Sigmoid colon (tissue), 3 donors: ENCODE results near the gene P2RY8.

ENCODE experiments used
- POLR2A ChIP-seq, 2 donors: fragments of 450-650 bp; IDR thresholded peaks; one replicate each; pipeline ENCODE4 v1.6.1; 2016; ENCODE audit warnings: antibody characterized with exemption in 2 of 2, mild to moderate bottlenecking in 2 of 2, moderate library complexity in 2 of 2
- TF ChIP-seq, protein P1 (sequence below), 4 experiments: fragments of 450-650 bp in 3 of 4; fragments of 200-600 bp in 1 of 4; IDR thresholded peaks; one replicate each; pipeline ENCODE4 v1.5.1; 2016 to 2019; ENCODE audit warnings: antibody characterized with exemption in 4 of 4, mild to moderate bottlenecking in 3 of 4, moderate library complexity in 2 of 4

DNA sequence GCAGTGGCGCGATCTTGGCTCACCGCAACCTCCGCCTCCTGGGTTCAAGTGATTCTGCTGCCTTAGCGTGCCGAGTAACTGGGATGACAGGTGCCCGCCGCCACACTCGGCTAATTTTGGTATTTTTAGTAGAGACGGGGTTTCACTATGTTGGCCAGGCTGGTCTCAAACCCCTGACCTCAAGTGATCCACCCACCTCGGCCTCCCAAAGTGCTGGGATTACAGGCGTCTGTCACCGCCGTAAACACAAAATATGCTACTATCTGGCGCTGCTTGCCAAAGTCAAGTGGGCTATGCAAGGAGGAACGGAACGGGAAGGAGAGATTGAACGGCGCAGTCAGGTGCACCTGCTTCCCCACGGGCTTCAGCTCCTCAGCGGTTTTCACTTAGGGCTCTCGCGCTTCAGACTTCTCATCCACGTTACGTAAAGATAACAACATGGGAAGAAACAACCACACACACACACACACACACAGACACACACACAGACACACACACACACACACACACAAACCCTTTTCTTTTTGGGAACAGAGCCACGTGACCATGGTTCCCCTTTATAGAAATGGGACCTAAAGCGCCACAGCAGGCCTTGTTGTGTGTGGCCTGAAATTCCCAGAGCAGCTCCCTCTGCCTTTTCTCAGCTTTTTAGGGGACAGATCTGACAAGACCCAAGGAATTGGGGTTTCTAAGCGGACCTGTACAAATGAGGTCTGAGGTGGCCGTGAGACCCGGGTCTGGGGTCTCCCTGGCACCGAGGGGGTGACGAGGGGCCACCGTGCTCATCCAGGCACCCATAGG lies 1.5 kb downstream of the P2RY8 start:
- no peak for TF ChIP-seq POLR2A (IDR thresholded peaks at IDR 0.05)
- TF ChIP-seq, protein P1, sequence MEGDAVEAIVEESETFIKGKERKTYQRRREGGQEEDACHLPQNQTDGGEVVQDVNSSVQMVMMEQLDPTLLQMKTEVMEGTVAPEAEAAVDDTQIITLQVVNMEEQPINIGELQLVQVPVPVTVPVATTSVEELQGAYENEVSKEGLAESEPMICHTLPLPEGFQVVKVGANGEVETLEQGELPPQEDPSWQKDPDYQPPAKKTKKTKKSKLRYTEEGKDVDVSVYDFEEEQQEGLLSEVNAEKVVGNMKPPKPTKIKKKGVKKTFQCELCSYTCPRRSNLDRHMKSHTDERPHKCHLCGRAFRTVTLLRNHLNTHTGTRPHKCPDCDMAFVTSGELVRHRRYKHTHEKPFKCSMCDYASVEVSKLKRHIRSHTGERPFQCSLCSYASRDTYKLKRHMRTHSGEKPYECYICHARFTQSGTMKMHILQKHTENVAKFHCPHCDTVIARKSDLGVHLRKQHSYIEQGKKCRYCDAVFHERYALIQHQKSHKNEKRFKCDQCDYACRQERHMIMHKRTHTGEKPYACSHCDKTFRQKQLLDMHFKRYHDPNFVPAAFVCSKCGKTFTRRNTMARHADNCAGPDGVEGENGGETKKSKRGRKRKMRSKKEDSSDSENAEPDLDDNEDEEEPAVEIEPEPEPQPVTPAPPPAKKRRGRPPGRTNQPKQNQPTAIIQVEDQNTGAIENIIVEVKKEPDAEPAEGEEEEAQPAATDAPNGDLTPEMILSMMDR (IDR thresholded peaks at IDR 0.05) = no peak
